ENCODE measurements around the gene GKN2. TPM values are rescaled to one million over a fixed set of nuclear protein-coding genes. Genes with fewer than 3 reads are reported as not detected.

GKN2 gene
- total and polyA plus RNA-seq, 4 donors = 9.1 TPM; not detected in 3

DNA sequence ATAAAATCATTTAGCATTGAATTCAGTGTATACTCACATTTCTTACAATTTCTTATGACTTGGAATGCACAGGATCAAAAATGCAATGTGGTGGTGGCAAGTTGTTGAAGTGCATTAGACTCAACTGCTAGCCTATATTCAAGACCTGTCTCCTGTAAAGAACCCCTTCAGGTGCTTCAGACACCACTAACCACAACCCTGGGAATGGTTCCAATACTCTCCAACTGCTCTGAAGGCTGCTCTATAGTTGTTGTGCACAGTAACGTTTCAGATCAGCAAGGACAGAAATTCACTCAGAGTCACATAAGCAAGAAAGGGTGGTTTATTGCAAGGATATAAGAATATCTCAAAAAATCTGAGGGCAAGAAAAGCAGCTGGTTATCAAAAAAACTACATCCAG, 28.3 kb upstream of the GKN2 start:
- H3K4me3 ChIP-seq (ENCODE audit: low read depth in 1 of 3, low read length in 3 of 3) = no peak overlapping the region

DNA sequence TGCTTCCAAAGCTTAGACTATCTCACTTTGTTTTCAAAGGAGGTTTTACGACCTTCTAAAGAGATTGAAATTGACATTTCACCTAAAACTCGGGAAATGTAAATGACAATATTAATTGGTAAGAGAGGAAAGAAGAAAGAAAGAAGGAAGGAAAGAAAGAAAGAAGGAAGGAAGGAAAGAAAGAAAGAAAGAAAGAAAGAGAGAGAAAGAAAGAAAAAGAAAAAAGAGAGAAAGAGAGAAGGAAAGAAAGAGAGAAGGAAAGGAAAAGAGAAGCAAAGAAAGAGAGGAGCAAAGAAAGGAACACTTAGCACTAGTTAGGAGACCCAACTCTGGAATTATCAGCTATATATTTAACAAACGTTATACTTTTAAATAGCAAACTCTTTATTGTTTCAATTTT, 25.4 kb upstream of the GKN2 start:
- Histone ChIP-seq H3K9ac (ENCODE audit: low read depth in 1 of 2, low read length in 2 of 2) (no peak overlapping the region), H3K9me3 (ENCODE audit: control insufficient read depth in 4 of 4, low read length in 3 of 4) (no peaks in the 10 kb centered on the region), H3K36me3 (ENCODE audit: control insufficient read depth in 4 of 4, insufficient read depth in 3 of 4, low read depth in 1 of 4, low read length in 3 of 4) (no peaks in the 10 kb centered on the region), H3K4me1 (ENCODE audit: control insufficient read depth in 4 of 4, insufficient read depth in 4 of 4, low read length in 3 of 4) (no peaks in the 10 kb centered on the region), H3K27ac (ENCODE audit: low read depth in 1 of 2, low read length in 2 of 2) (no peak overlapping the region), H3K27me3 (ENCODE audit: control insufficient read depth in 4 of 4, insufficient read depth in 4 of 4, low read length in 3 of 4) (no peaks in the 10 kb centered on the region), H3K4me3 (ENCODE audit: low read depth in 1 of 3, low read length in 3 of 3) (no peak overlapping the region)
- 85% methylated on average over 3 of the region's 3 CpGs for WGBS
- no peak for DNase-seq (ENCODE audit: low spot score)
- TF ChIP-seq YY1 (IDR thresholded peaks at IDR 0.05) = no peak
- TF ChIP-seq HNF4G (IDR thresholded peaks at IDR 0.05) = no peak
- TF ChIP-seq FOXA1 (IDR thresholded peaks at IDR 0.05) = no peak
- no peak for TF ChIP-seq RXRA (IDR thresholded peaks at IDR 0.05)
- TF ChIP-seq, protein P1, sequence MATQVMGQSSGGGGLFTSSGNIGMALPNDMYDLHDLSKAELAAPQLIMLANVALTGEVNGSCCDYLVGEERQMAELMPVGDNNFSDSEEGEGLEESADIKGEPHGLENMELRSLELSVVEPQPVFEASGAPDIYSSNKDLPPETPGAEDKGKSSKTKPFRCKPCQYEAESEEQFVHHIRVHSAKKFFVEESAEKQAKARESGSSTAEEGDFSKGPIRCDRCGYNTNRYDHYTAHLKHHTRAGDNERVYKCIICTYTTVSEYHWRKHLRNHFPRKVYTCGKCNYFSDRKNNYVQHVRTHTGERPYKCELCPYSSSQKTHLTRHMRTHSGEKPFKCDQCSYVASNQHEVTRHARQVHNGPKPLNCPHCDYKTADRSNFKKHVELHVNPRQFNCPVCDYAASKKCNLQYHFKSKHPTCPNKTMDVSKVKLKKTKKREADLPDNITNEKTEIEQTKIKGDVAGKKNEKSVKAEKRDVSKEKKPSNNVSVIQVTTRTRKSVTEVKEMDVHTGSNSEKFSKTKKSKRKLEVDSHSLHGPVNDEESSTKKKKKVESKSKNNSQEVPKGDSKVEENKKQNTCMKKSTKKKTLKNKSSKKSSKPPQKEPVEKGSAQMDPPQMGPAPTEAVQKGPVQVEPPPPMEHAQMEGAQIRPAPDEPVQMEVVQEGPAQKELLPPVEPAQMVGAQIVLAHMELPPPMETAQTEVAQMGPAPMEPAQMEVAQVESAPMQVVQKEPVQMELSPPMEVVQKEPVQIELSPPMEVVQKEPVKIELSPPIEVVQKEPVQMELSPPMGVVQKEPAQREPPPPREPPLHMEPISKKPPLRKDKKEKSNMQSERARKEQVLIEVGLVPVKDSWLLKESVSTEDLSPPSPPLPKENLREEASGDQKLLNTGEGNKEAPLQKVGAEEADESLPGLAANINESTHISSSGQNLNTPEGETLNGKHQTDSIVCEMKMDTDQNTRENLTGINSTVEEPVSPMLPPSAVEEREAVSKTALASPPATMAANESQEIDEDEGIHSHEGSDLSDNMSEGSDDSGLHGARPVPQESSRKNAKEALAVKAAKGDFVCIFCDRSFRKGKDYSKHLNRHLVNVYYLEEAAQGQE (IDR thresholded peaks at IDR 0.05) = no peak
- TF ChIP-seq FOXA2 (IDR thresholded peaks at IDR 0.05) = no peak
- no peak for TF ChIP-seq SP1 (IDR thresholded peaks at IDR 0.05)
- TF ChIP-seq, protein P2, sequence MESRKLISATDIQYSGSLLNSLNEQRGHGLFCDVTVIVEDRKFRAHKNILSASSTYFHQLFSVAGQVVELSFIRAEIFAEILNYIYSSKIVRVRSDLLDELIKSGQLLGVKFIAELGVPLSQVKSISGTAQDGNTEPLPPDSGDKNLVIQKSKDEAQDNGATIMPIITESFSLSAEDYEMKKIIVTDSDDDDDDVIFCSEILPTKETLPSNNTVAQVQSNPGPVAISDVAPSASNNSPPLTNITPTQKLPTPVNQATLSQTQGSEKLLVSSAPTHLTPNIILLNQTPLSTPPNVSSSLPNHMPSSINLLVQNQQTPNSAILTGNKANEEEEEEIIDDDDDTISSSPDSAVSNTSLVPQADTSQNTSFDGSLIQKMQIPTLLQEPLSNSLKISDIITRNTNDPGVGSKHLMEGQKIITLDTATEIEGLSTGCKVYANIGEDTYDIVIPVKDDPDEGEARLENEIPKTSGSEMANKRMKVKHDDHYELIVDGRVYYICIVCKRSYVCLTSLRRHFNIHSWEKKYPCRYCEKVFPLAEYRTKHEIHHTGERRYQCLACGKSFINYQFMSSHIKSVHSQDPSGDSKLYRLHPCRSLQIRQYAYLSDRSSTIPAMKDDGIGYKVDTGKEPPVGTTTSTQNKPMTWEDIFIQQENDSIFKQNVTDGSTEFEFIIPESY (IDR thresholded peaks at IDR 0.05) = no peak
- TF ChIP-seq TAF1 (conservative IDR thresholded peaks at IDR 0.05) = no peak
- TF ChIP-seq HNF4A (conservative IDR thresholded peaks at IDR 0.05) = no peak
- TF ChIP-seq GABPA (IDR thresholded peaks at IDR 0.05 in 1 of 2, conservative IDR thresholded peaks at IDR 0.05 in 1 of 2) = no peak
- TF ChIP-seq, protein P3, sequence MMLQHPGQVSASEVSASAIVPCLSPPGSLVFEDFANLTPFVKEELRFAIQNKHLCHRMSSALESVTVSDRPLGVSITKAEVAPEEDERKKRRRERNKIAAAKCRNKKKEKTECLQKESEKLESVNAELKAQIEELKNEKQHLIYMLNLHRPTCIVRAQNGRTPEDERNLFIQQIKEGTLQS (IDR thresholded peaks at IDR 0.05) = no peak
- no peak for TF ChIP-seq RAD21 (IDR thresholded peaks at IDR 0.05)
- TF ChIP-seq JUND (IDR thresholded peaks at IDR 0.05) = no peak
- TF ChIP-seq, protein P4, sequence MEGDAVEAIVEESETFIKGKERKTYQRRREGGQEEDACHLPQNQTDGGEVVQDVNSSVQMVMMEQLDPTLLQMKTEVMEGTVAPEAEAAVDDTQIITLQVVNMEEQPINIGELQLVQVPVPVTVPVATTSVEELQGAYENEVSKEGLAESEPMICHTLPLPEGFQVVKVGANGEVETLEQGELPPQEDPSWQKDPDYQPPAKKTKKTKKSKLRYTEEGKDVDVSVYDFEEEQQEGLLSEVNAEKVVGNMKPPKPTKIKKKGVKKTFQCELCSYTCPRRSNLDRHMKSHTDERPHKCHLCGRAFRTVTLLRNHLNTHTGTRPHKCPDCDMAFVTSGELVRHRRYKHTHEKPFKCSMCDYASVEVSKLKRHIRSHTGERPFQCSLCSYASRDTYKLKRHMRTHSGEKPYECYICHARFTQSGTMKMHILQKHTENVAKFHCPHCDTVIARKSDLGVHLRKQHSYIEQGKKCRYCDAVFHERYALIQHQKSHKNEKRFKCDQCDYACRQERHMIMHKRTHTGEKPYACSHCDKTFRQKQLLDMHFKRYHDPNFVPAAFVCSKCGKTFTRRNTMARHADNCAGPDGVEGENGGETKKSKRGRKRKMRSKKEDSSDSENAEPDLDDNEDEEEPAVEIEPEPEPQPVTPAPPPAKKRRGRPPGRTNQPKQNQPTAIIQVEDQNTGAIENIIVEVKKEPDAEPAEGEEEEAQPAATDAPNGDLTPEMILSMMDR (IDR thresholded peaks at IDR 0.05; ENCODE audit: low read depth, low read length, missing input control) = no peak

More for the DNA sequence above, 28.3 kb upstream of the GKN2 start:
- Histone ChIP-seq H3K4me1 (ENCODE audit: control insufficient read depth in 4 of 4, insufficient read depth in 4 of 4, low read length in 3 of 4) (no peaks in the 10 kb centered on the region), H3K27me3 (ENCODE audit: control insufficient read depth in 4 of 4, insufficient read depth in 4 of 4, low read length in 3 of 4) (no peaks in the 10 kb centered on the region), H3K36me3 (ENCODE audit: control insufficient read depth in 4 of 4, insufficient read depth in 3 of 4, low read depth in 1 of 4, low read length in 3 of 4) (no peaks in the 10 kb centered on the region), H3K9me3 (ENCODE audit: control insufficient read depth in 4 of 4, low read length in 3 of 4) (no peaks in the 10 kb centered on the region), H3K9ac (ENCODE audit: low read depth in 1 of 2, low read length in 2 of 2) (no peak overlapping the region), H3K27ac (ENCODE audit: low read depth in 1 of 2, low read length in 2 of 2) (no peak overlapping the region)
- TF ChIP-seq, protein P2 (IDR thresholded peaks at IDR 0.05) = no peak
- TF ChIP-seq, protein P1 (IDR thresholded peaks at IDR 0.05) = no peak
- no peak for TF ChIP-seq RXRA (IDR thresholded peaks at IDR 0.05)
- no peak for TF ChIP-seq RAD21 (IDR thresholded peaks at IDR 0.05)
- WGBS = 75% methylated on average over 1 of the region's 1 CpG
- DNase-seq (ENCODE audit: low spot score) = no peak
